ENCODE measurements around the gene PLA2G4A.

- TF ChIP-seq EZH2 (IDR thresholded peaks at IDR 0.05; ENCODE audit: borderline replicate concordance, insufficient read depth, low read depth, low read length, poor library complexity, severe bottlenecking), result no peak
- TF ChIP-seq, protein P1, sequence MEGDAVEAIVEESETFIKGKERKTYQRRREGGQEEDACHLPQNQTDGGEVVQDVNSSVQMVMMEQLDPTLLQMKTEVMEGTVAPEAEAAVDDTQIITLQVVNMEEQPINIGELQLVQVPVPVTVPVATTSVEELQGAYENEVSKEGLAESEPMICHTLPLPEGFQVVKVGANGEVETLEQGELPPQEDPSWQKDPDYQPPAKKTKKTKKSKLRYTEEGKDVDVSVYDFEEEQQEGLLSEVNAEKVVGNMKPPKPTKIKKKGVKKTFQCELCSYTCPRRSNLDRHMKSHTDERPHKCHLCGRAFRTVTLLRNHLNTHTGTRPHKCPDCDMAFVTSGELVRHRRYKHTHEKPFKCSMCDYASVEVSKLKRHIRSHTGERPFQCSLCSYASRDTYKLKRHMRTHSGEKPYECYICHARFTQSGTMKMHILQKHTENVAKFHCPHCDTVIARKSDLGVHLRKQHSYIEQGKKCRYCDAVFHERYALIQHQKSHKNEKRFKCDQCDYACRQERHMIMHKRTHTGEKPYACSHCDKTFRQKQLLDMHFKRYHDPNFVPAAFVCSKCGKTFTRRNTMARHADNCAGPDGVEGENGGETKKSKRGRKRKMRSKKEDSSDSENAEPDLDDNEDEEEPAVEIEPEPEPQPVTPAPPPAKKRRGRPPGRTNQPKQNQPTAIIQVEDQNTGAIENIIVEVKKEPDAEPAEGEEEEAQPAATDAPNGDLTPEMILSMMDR (IDR thresholded peaks at IDR 0.05), result no peak
These were observed 146.5 kb downstream of the PLA2G4A start for GRCh38 chr1:186975220-186975619.

Data from B cell (primary cell).